A549 (cell line): Measurements from ENCODE around the gene MAP3K9.

Source experiments
- BHLHE40 ChIP-seq: IDR thresholded peaks from 2 replicates; pipeline ENCODE4 v1.6.1; 2012; ENCODE audit warnings: low read depth, low read length, inconsistent platforms
- CHD2 ChIP-seq: fragments of 150-350 bp; IDR thresholded peaks from 2 replicates; pipeline ENCODE4 v1.6.1; 2014; ENCODE audit warnings: low read length; ENCODE audit not compliant: partially characterized antibody
- CTCF ChIP-seq: fragments of >200 bp; sonication (Bioruptor Twin); formaldehyde crosslinking; IDR thresholded peaks from 3 replicates; pipeline ENCODE4 v1.5.1; 2016
- EHMT2 ChIP-seq: fragments of 200-600 bp; sonication (generic); IDR thresholded peaks from 2 replicates; pipeline ENCODE4 v1.6.1; 2016; ENCODE audit warnings: antibody characterized with exemption, low read depth, mild to moderate bottlenecking, moderate library complexity
- EP300 ChIP-seq, 2 experiments: fragments of >200 bp; sonication (Bioruptor Twin); formaldehyde crosslinking; IDR thresholded peaks; 2 replicates in 1 of 2; 3 replicates in 1 of 2; pipeline ENCODE4 v1.6.1; 2016 to 2017
- ESRRA ChIP-seq: fragments of 150-350 bp; IDR thresholded peaks from 2 replicates; pipeline ENCODE4 v1.6.1; 2014; ENCODE audit warnings: mild to moderate bottlenecking, low read length, borderline replicate concordance
- HOXB13 ChIP-seq: fragments of 250-450 bp; sonication (Bioruptor Pico); IDR thresholded peaks from 2 replicates; pipeline ENCODE4 v1.5.0; 2020; ENCODE audit warnings: low read depth, mild to moderate bottlenecking, moderate library complexity
- JUN ChIP-seq, 2 experiments: fragments of >200 bp; sonication (Bioruptor Twin); formaldehyde crosslinking; IDR thresholded peaks; 2 replicates in 1 of 2; 3 replicates in 1 of 2; pipeline ENCODE4 v1.6.1; 2016 to 2017
- KDM5A ChIP-seq: fragments of 200-600 bp; sonication (generic); IDR thresholded peaks from 2 replicates; pipeline ENCODE4 v1.6.1; 2016; ENCODE audit warnings: antibody characterized with exemption, mild to moderate bottlenecking
- PHF8 ChIP-seq: fragments of 200-600 bp; sonication (generic); IDR thresholded peaks from 2 replicates; pipeline ENCODE4 v1.6.1; 2016; ENCODE audit warnings: low read depth, mild to moderate bottlenecking, antibody characterized with exemption, moderate library complexity, borderline replicate concordance
- POLR2A ChIP-seq: IDR thresholded peaks from 2 replicates; pipeline ENCODE4 v1.6.1; 2012; ENCODE audit warnings: mild to moderate bottlenecking, low read length
- ZC3H11A ChIP-seq: fragments of 450-650 bp; IDR thresholded peaks from 2 replicates; pipeline ENCODE4 v1.6.1; 2014; ENCODE audit warnings: antibody characterized with exemption, mild to moderate bottlenecking
- TF ChIP-seq, protein P1 (sequence below): fragments of 450-650 bp; IDR thresholded peaks from 2 replicates; pipeline ENCODE4 v1.6.1; 2014; ENCODE audit warnings: antibody characterized with exemption

DNA sequence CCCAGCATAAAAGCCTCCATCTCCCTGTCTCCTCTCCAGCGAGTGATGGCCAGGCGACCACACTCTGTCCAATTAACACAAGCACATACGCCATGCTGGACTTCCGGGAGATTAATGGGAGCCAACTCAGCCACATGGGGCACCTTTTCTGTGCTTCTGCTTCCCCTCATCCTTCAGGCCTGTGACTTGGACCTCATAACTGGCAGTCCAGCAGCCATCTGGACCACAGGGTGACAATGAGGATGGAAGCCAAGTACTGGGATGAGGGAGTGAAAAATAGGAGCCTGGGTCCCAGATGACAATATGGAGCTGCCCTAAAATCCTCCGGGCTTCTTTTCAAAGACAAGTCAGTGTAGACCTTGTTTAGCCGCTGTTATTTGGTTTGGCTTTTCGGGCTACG, 12.8 kb downstream of the MAP3K9 start:
- TF ChIP-seq HOXB13 (no peak), ESRRA (no peak), JUN (IDR thresholded peaks at IDR 0.05) (no peak), POLR2A (no peak), BHLHE40 (no peak), ZC3H11A (no peak), EHMT2 (no peak), PHF8 (no peak), CTCF (no peak), EP300 (IDR thresholded peaks at IDR 0.05) (no peak), CHD2 (no peak), KDM5A (no peak)
- TF ChIP-seq, protein P1, sequence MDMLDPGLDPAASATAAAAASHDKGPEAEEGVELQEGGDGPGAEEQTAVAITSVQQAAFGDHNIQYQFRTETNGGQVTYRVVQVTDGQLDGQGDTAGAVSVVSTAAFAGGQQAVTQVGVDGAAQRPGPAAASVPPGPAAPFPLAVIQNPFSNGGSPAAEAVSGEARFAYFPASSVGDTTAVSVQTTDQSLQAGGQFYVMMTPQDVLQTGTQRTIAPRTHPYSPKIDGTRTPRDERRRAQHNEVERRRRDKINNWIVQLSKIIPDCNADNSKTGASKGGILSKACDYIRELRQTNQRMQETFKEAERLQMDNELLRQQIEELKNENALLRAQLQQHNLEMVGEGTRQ = no peak
